Astrocyte (in vitro differentiated cells and primary cell): ENCODE data around the gene TBCEL. TPM values are rescaled to one million over a fixed set of nuclear protein-coding genes. Genes with fewer than 3 reads are reported as not detected.
A peak's percentile ranks its signal among the peaks of the same experiment; 100 is the strongest.

ENCODE experiments used
- DNase-seq: peaks from one replicate; pipeline ENCODE4 v3.0.0-alpha.2; 2010; ENCODE audit warnings: low read depth
- FAIRE-seq: peaks from 2 replicates; lab custom pipeline; 2011; peaks lifted over from hg19 to GRCh38; lab: Jason Lieb, UNC
- H2AFZ ChIP-seq: 2 replicates; pipeline ENCODE4 v1.6.0; 2012; ENCODE audit warnings: low read depth, low read length, inconsistent platforms
- H3K27ac ChIP-seq: 2 replicates; pipeline ENCODE4 v1.5.1; 2011; ENCODE audit warnings: low read depth, low read length, inconsistent platforms
- H3K27me3 ChIP-seq: 2 replicates; pipeline ENCODE4 v1.6.0; 2011; ENCODE audit warnings: low read length, inconsistent platforms; ENCODE audit not compliant: insufficient read depth
- H3K36me3 ChIP-seq: 2 replicates; pipeline ENCODE4 v1.5.1; 2011; ENCODE audit warnings: low read length, inconsistent platforms; ENCODE audit not compliant: insufficient read depth
- H3K4me1 ChIP-seq: 2 replicates; pipeline ENCODE4 v1.5.1; 2011; ENCODE audit warnings: low read length, inconsistent platforms; ENCODE audit not compliant: insufficient read depth
- H3K4me2 ChIP-seq: 2 replicates; pipeline ENCODE4 v1.6.0; 2012; ENCODE audit warnings: low read length, inconsistent platforms
- H3K4me3 ChIP-seq: 2 replicates; pipeline ENCODE4 v1.5.1; 2011; ENCODE audit warnings: low read depth, mild to moderate bottlenecking, low read length, inconsistent platforms; ENCODE audit not compliant: insufficient read depth
- H3K79me2 ChIP-seq: 2 replicates; pipeline ENCODE4 v1.6.0; 2012; ENCODE audit warnings: mild to moderate bottlenecking, low read length, inconsistent platforms; ENCODE audit not compliant: insufficient read depth
- H3K9ac ChIP-seq: 2 replicates; pipeline ENCODE4 v1.6.0; 2012; ENCODE audit warnings: mild to moderate bottlenecking, low read length, inconsistent platforms
- H3K9me3 ChIP-seq: 2 replicates; pipeline ENCODE4 v1.5.1; 2012; ENCODE audit warnings: low read depth, mild to moderate bottlenecking, low read length, inconsistent platforms; ENCODE audit not compliant: insufficient read depth
- H4K20me1 ChIP-seq: 2 replicates; pipeline ENCODE4 v1.6.0; 2012; ENCODE audit warnings: low read length, inconsistent platforms; ENCODE audit not compliant: insufficient read depth
- H3K27ac Mint-ChIP-seq: one replicate; pipeline ENCODE4 v1.8.0; 2021; ENCODE audit warnings: mild to moderate bottlenecking, mixed read lengths; ENCODE audit not compliant: unreplicated experiment
- H3K27me3 Mint-ChIP-seq: one replicate; pipeline ENCODE4 v1.8.0; 2021; ENCODE audit warnings: low read depth, mixed read lengths; ENCODE audit not compliant: unreplicated experiment
- H3K36me3 Mint-ChIP-seq: one replicate; pipeline ENCODE4 v1.8.0; 2021; ENCODE audit warnings: low read depth, mixed read lengths; ENCODE audit not compliant: unreplicated experiment
- H3K4me1 Mint-ChIP-seq: one replicate; pipeline ENCODE4 v1.8.0; 2021; ENCODE audit warnings: low read depth, mixed read lengths; ENCODE audit not compliant: unreplicated experiment
- H3K4me3 Mint-ChIP-seq: one replicate; pipeline ENCODE4 v1.8.0; 2021; ENCODE audit warnings: mild to moderate bottlenecking, moderate library complexity, mixed read lengths; ENCODE audit not compliant: unreplicated experiment
- H3K9me3 Mint-ChIP-seq: one replicate; pipeline ENCODE4 v1.8.0; 2021; ENCODE audit warnings: mild to moderate bottlenecking, mixed read lengths; ENCODE audit not compliant: unreplicated experiment
- CTCF ChIP-seq: IDR thresholded peaks from 2 replicates; pipeline ENCODE4 v1.5.1; 2011; ENCODE audit warnings: low read depth, mild to moderate bottlenecking, inconsistent platforms, low read length, moderate library complexity; ENCODE audit not compliant: insufficient read depth
- EZH2 ChIP-seq: IDR thresholded peaks from 2 replicates; pipeline ENCODE4 v1.6.1; 2012; ENCODE audit warnings: mild to moderate bottlenecking, low read length, inconsistent platforms; ENCODE audit not compliant: insufficient read depth
- total RNA-seq: library from RNA; stranded (reverse); gene quantifications from 2 replicates; pipeline ENCODE4 v1.2.1, GENCODE V29; 2021

Gene TBCEL
- total RNA-seq, 1 donor from 2014 or later: 25.9 TPM

- Mint-ChIP-seq H3K9me3 (peaks cover 3% of the 10 kb centered on the region), H3K4me1 (peaks cover 9% of the 10 kb centered on the region), H3K4me3 (no peak overlapping the region), H3K36me3 (peaks cover 17% of the 10 kb centered on the region), H3K27ac (peak overlapping the region; percentile 83), H3K27me3 (no peaks in the 10 kb centered on the region)
- H3K4me3 ChIP-seq: no peak overlapping the region
- H3K36me3 ChIP-seq: peaks cover 9% of the 10 kb centered on the region
- no peak overlapping the region for H2AFZ ChIP-seq
- TF ChIP-seq EZH2 (no peak), CTCF (no peak)
- H3K79me2 ChIP-seq: no peaks in the 10 kb centered on the region
- no peak overlapping the region for H3K4me2 ChIP-seq
- H3K4me1 ChIP-seq: no peaks in the 10 kb centered on the region
- H3K27ac ChIP-seq: no peak overlapping the region
- H3K27me3 ChIP-seq: no peaks in the 10 kb centered on the region
- no peak for DNase-seq
- no peak overlapping the region for H3K9ac ChIP-seq
- H4K20me1 ChIP-seq: peaks cover 16% of the 10 kb centered on the region
- FAIRE-seq: no peak
- H3K9me3 ChIP-seq: no peaks in the 10 kb centered on the region
Measured at GRCh38 chr11:121071846-121072450, 48.0 kb downstream of the TBCEL start.

DNA sequence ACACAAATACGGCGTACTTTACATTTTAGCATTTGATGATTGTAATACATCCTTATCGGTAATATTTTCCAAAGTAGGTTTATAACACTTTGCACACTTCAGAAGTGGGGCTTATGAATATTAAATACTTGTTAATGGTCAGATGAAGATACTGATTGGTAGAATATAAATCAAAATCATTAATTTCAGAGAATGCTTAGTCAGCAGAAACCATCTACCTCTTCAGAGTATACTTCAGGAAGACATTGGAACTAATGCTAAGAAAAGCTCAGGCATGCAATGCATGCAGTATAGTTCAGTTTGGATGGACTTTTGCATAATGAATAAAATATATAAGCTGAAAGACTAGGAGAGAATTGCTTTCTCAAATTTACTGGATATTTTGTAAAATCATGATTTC lies 57.4 kb downstream of the TBCEL start:
- H3K4me3 ChIP-seq: no peak overlapping the region
- FAIRE-seq: no peak

More for the DNA sequence above, 57.4 kb downstream of the TBCEL start:
- Histone ChIP-seq H3K9me3 (no peaks in the 10 kb centered on the region), H4K20me1 (peaks cover 27% of the 10 kb centered on the region), H2AFZ (no peak overlapping the region), H3K27me3 (no peaks in the 10 kb centered on the region), H3K4me2 (no peak overlapping the region), H3K36me3 (peaks cover 5% of the 10 kb centered on the region), H3K4me1 (no peaks in the 10 kb centered on the region), H3K79me2 (no peaks in the 10 kb centered on the region), H3K27ac (no peak overlapping the region), H3K9ac (no peak overlapping the region)
- no peaks in the 10 kb centered on the region for H3K27me3 Mint-ChIP-seq
- H3K27ac Mint-ChIP-seq: no peak overlapping the region
- H3K36me3 Mint-ChIP-seq: peaks cover 9% of the 10 kb centered on the region
- H3K9me3 Mint-ChIP-seq: no peaks in the 10 kb centered on the region
- H3K4me3 Mint-ChIP-seq: no peak overlapping the region
- TF ChIP-seq CTCF (no peak), EZH2 (no peak)
- H3K4me1 Mint-ChIP-seq: no peaks in the 10 kb centered on the region
- DNase-seq: no peak
